ENCODE data around the gene TMEM130.

Gene TMEM130

DNA sequence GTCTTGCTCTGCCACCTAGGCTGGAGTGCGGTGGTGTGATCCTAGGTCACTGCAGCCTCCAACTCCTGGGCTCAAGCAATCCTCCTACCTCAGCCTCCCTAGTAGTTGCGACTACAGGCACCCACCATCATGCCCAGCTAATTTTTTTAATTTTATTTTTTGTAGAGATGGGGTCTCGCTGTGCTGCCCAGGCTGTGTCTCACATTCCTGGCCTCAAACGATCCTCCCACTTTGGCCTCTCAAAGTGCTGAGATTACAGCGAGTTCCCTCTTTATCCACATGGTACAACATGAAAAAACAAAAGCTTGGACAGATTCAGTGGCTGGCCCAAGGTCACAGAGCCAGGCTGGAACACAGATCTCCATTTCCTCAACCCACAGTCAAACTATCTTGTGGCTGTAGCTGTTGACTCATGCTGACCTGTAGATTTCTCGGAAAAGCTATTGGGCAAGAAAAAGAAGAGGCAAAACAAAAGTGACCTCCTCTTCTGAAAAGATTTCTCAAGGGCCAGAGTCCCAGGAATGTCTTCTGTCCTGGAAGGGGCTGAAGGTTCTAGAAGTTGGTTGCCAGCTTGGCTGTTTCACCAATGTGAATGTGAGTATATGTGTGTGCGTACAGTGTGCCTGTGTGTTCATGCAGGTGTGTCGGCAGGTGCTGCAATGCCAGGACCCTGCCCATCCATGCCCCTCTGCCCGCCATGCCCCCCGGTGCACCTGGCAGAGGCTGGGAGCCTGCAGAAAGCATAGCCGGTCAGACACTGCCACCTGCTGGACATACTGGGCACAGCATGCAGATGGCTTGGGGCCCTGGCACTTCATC lies 28.4 kb downstream of the TMEM130 start:
- Histone ChIP-seq H3K9me3 (replicated peaks; ENCODE audit: insufficient read depth, low read length) (no peaks in the 10 kb centered on the region), H3K4me2 (ENCODE audit: low read depth, low read length) (no peak overlapping the region), H3K4me1 (ENCODE audit: low read length) (no peaks in the 10 kb centered on the region), H3K9me2 (replicated peaks; ENCODE audit: insufficient read depth, low read length) (no peaks in the 10 kb centered on the region), H3K9ac (ENCODE audit: low read length) (no peak overlapping the region), H3F3A (ENCODE audit: insufficient read depth, low read length) (no peaks in the 10 kb centered on the region), H3K36me3 (replicated peaks; ENCODE audit: insufficient read depth, low read length) (no peaks in the 10 kb centered on the region), H3K27me3 (replicated peaks; ENCODE audit: insufficient read depth, low read length) (peaks cover 3% of the 10 kb centered on the region; the same call in 1 of the 2 replicates), H3K79me2 (ENCODE audit: low read length) (no peaks in the 10 kb centered on the region), H3K27ac (ENCODE audit: low read length) (no peak overlapping the region), H3K4me3 (ENCODE audit: low read length) (no peak overlapping the region), H2AFZ (ENCODE audit: low read length) (no peak overlapping the region), H4K20me1 (ENCODE audit: insufficient read depth, low read length) (no peaks in the 10 kb centered on the region)
- peak; percentile 51 for DNase-seq
- no peak for TF ChIP-seq EZH2 (optimal IDR thresholded peaks at IDR 0.05; ENCODE audit: low read depth, low read length)
- TF ChIP-seq, protein P1, sequence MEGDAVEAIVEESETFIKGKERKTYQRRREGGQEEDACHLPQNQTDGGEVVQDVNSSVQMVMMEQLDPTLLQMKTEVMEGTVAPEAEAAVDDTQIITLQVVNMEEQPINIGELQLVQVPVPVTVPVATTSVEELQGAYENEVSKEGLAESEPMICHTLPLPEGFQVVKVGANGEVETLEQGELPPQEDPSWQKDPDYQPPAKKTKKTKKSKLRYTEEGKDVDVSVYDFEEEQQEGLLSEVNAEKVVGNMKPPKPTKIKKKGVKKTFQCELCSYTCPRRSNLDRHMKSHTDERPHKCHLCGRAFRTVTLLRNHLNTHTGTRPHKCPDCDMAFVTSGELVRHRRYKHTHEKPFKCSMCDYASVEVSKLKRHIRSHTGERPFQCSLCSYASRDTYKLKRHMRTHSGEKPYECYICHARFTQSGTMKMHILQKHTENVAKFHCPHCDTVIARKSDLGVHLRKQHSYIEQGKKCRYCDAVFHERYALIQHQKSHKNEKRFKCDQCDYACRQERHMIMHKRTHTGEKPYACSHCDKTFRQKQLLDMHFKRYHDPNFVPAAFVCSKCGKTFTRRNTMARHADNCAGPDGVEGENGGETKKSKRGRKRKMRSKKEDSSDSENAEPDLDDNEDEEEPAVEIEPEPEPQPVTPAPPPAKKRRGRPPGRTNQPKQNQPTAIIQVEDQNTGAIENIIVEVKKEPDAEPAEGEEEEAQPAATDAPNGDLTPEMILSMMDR (IDR thresholded peaks at IDR 0.05; ENCODE audit: low read length), result peak; percentile 95

DNA sequence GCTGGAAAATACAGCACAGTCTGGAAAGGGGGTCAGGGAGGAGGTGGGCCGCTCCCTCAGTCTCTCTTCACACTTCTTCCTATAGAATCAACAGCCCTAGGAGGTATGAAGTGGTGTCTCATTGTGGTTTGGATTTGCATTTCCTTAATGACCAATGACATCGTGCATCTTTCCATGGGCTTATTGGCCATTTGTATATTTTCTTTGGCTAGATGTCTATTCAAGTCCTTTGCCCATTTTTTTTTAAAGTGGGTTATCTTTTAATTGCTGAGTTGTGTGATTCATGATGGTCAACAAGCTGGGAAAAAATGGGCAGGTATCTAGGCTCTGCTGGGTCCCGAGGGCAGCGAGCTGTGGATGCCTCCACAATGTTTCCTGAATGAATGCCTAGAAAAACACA lies 29.1 kb downstream of the TMEM130 start:
- no peaks in the 10 kb centered on the region for H4K20me1 ChIP-seq (ENCODE audit: insufficient read depth, low read length)
- H2AFZ ChIP-seq (ENCODE audit: low read length), result no peak overlapping the region
- no peak overlapping the region for H3K9ac ChIP-seq (ENCODE audit: low read length)
- no peak overlapping the region for H3K27ac ChIP-seq (ENCODE audit: low read length)
- H3K27me3 ChIP-seq (replicated peaks; ENCODE audit: insufficient read depth, low read length), result peaks cover 3% of the 10 kb centered on the region; the same call in 1 of the 2 replicates
- no peak overlapping the region for H3K4me3 ChIP-seq (ENCODE audit: low read length)
- H3K9me2 ChIP-seq (replicated peaks; ENCODE audit: insufficient read depth, low read length), result no peaks in the 10 kb centered on the region
- H3F3A ChIP-seq (ENCODE audit: insufficient read depth, low read length), result no peaks in the 10 kb centered on the region
- H3K9me3 ChIP-seq (replicated peaks; ENCODE audit: insufficient read depth, low read length), result no peaks in the 10 kb centered on the region
- no peak overlapping the region for H3K4me2 ChIP-seq (ENCODE audit: low read depth, low read length)
- TF ChIP-seq EZH2 (optimal IDR thresholded peaks at IDR 0.05; ENCODE audit: low read depth, low read length), result no peak
- TF ChIP-seq, protein P1 (IDR thresholded peaks at IDR 0.05; ENCODE audit: low read length), result no peak
- TF ChIP-seq EZH2phosphoT487 (IDR thresholded peaks at IDR 0.05; ENCODE audit: low read length), result no peak
- H3K4me1 ChIP-seq (ENCODE audit: low read length), result no peaks in the 10 kb centered on the region
- no peaks in the 10 kb centered on the region for H3K79me2 ChIP-seq (ENCODE audit: low read length)
- no peaks in the 10 kb centered on the region for H3K36me3 ChIP-seq (replicated peaks; ENCODE audit: insufficient read depth, low read length)
- no peak for DNase-seq

DNA sequence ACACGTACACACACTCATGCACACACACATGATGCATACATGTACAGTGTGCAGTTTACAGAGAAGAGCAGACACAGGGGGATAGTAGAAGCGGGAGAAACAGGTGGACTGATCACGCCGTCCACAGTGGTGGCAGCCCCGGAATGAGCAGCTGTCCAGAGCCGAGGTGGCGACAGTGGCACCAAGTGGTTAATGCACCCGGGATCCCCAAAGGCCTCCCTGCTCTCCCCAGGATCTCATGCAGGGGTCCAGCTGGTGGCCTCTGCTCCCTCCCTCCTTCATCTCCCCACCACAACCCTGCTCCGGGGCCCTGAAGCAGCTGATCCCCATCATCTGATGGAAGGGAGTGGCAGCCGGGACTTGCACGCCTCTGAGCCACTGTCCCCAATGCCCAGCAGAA lies 29.7 kb downstream of the TMEM130 start:
- Histone ChIP-seq H3K27me3 (replicated peaks; ENCODE audit: insufficient read depth, low read length) (peaks cover 3% of the 10 kb centered on the region; the same call in 1 of the 2 replicates), H3K9ac (ENCODE audit: low read length) (no peak overlapping the region), H4K20me1 (ENCODE audit: insufficient read depth, low read length) (no peaks in the 10 kb centered on the region), H2AFZ (ENCODE audit: low read length) (no peak overlapping the region), H3K79me2 (ENCODE audit: low read length) (no peaks in the 10 kb centered on the region), H3K4me1 (ENCODE audit: low read length) (no peaks in the 10 kb centered on the region), H3K9me2 (replicated peaks; ENCODE audit: insufficient read depth, low read length) (no peaks in the 10 kb centered on the region), H3K9me3 (replicated peaks; ENCODE audit: insufficient read depth, low read length) (no peaks in the 10 kb centered on the region), H3F3A (ENCODE audit: insufficient read depth, low read length) (no peaks in the 10 kb centered on the region), H3K4me2 (ENCODE audit: low read depth, low read length) (no peak overlapping the region), H3K4me3 (ENCODE audit: low read length) (no peak overlapping the region), H3K36me3 (replicated peaks; ENCODE audit: insufficient read depth, low read length) (no peaks in the 10 kb centered on the region), H3K27ac (ENCODE audit: low read length) (no peak overlapping the region)
- DNase-seq, result no peak
- TF ChIP-seq EZH2phosphoT487 (IDR thresholded peaks at IDR 0.05; ENCODE audit: low read length) (no peak), EZH2 (optimal IDR thresholded peaks at IDR 0.05; ENCODE audit: low read depth, low read length) (no peak)
- TF ChIP-seq, protein P1 (IDR thresholded peaks at IDR 0.05; ENCODE audit: low read length), result no peak

Data from MM.1S (cell line).